Thyroid gland (tissue), 4 donors: ENCODE results near the gene SLC2A5.

ENCODE experiments used
- CTCF ChIP-seq, 6 experiments: fragments of 200-600 bp in 3 of 6; fragments of 450-650 bp in 3 of 6; sonication (generic) in 3 of 6; IDR thresholded peaks; one replicate each; pipeline ENCODE4 v1.5.1; 2016 to 2019; ENCODE audit warnings: antibody characterized with exemption in 6 of 6, mild to moderate bottlenecking in 2 of 6, inconsistent platforms in 1 of 6, moderate library complexity in 1 of 6
- POLR2A ChIP-seq, 2 donors: fragments of 450-650 bp; IDR thresholded peaks; one replicate each; pipeline ENCODE4 v1.6.1; 2017; ENCODE audit warnings: antibody characterized with exemption in 2 of 2, mild to moderate bottlenecking in 2 of 2, moderate library complexity in 1 of 2

DNA sequence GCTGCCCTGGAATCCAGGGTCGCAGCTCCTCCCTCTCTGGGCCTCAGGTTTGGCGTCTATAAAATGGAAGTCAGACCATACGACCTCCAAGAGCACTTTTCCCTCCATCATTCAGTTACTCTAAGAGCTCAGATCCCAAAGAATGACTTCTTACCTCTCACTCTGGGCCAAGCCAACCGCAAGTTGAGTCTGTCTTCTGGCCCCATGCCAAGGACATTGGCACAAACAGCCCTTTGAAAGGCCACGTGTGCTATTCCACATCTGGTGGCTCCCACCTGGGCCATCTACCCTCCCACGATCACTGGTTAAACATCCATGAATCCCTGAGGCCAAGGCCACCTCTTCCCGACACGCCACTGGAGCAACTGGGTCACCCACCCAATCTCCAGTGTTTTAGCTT lies 55.6 kb downstream of the SLC2A5 start:
- no peak for TF ChIP-seq CTCF (IDR thresholded peaks at IDR 0.05)
- TF ChIP-seq POLR2A (IDR thresholded peaks at IDR 0.05), result no peak
